Endothelial cell of umbilical vein (primary cell): Measurements from ENCODE around the gene ATR. TPM values are rescaled to one million over a fixed set of nuclear protein-coding genes. Genes with fewer than 3 reads are reported as not detected.

ENCODE experiments used
- BruUV-seq: library from RNA; stranded (reverse); fragments of 400-500 nt; replicated peaks from 2 replicates; lab custom pipeline; 2021; lab: Mats Ljungman, UMichigan
- CTCF ChIA-PET: fragments of 300-600, 350-600 bp; sonication (Branson Sonifier 250); formaldehyde crosslinking; loops from one replicate; lab custom pipeline; 2021; ENCODE audit warnings: antibody characterized with exemption, inconsistent platforms; lab: Charles Lee
- POLR2A ChIA-PET: fragments of 300-600, 350-600 bp; sonication (Branson Sonifier 250); formaldehyde crosslinking; loops from one replicate; lab custom pipeline; 2021; ENCODE audit warnings: antibody characterized with exemption, inconsistent platforms; lab: Charles Lee
- DNase-seq: peaks from one replicate; pipeline ENCODE4 v3.0.0-alpha.2; 2011; ENCODE audit warnings: low read depth, low spot score
- FAIRE-seq: peaks from 2 replicates; lab custom pipeline; 2011; peaks lifted over from hg19 to GRCh38; lab: Jason Lieb, UNC
- H2AFZ ChIP-seq: 2 replicates; pipeline ENCODE4 v1.6.0; 2012; ENCODE audit warnings: low read depth, low read length, control low read depth, inconsistent platforms
- H3K27ac ChIP-seq: 2 replicates; pipeline ENCODE4 v1.5.1; 2011; ENCODE audit warnings: low read depth, mild to moderate bottlenecking, control low read depth, low read length, moderate library complexity; ENCODE audit not compliant: insufficient read depth
- H3K27me3 ChIP-seq, 2 experiments: 2 replicates each; pipeline versions ENCODE4 v1.6.0 to v1.6.1; 2011; ENCODE audit warnings: low read length in 2 of 2, mixed read lengths in 1 of 2; ENCODE audit not compliant: control insufficient read depth in 2 of 2, insufficient read depth in 2 of 2
- H3K36me3 ChIP-seq, 2 experiments: 2 replicates in 1 of 2; 3 replicates in 1 of 2; pipeline ENCODE4 v1.5.1; 2011; ENCODE audit warnings: low read length in 2 of 2, mild to moderate bottlenecking in 1 of 2, moderate library complexity in 1 of 2; ENCODE audit not compliant: control insufficient read depth in 2 of 2, insufficient read depth in 2 of 2; ENCODE audit errors: extremely low read depth in 1 of 2
- H3K4me1 ChIP-seq: 3 replicates; pipeline ENCODE4 v1.5.1; 2011; ENCODE audit warnings: mild to moderate bottlenecking, low read length; ENCODE audit not compliant: control insufficient read depth, insufficient read depth; ENCODE audit errors: extremely low read depth
- H3K4me2 ChIP-seq: 2 replicates; pipeline ENCODE4 v1.6.1; 2011; ENCODE audit warnings: low read length, control low read depth, mixed read lengths; ENCODE audit not compliant: insufficient read depth
- H3K4me3 ChIP-seq, 3 experiments: fragments of 200-600 bp in 1 of 3; sonication (generic), shearing (Covaris generic) in 1 of 3; replicated peaks in 1 of 3; 2 replicates each; pipeline ENCODE4 v1.5.1; 2011 to 2016; ENCODE audit warnings: control low read depth in 3 of 3, low read length in 3 of 3, mild to moderate bottlenecking in 2 of 3, inconsistent platforms in 1 of 3, low read depth in 1 of 3, moderate library complexity in 1 of 3; ENCODE audit not compliant: insufficient read depth in 1 of 3
- H3K79me2 ChIP-seq: 2 replicates; pipeline ENCODE4 v1.6.0; 2012; ENCODE audit warnings: low read length, inconsistent platforms; ENCODE audit not compliant: control insufficient read depth, insufficient read depth
- H3K9ac ChIP-seq: replicated peaks from 2 replicates; pipeline ENCODE3; 2011; ENCODE audit warnings: low read length, control low read depth; ENCODE audit not compliant: insufficient read depth; ENCODE audit errors: extremely low read depth
- H3K9me1 ChIP-seq: replicated peaks from 3 replicates; pipeline ENCODE4 v1.6.0; 2011; ENCODE audit warnings: mild to moderate bottlenecking, low read length; ENCODE audit not compliant: control insufficient read depth, insufficient read depth; ENCODE audit errors: extremely low read depth
- H3K9me3 ChIP-seq: replicated peaks from 2 replicates; pipeline ENCODE4 v1.5.1; 2012; ENCODE audit warnings: low read length, inconsistent platforms; ENCODE audit not compliant: control insufficient read depth, insufficient read depth
- H4K20me1 ChIP-seq: replicated peaks from 2 replicates; pipeline ENCODE3; 2011; ENCODE audit warnings: mild to moderate bottlenecking, low read length; ENCODE audit not compliant: control insufficient read depth, insufficient read depth; ENCODE audit errors: extremely low read depth
- EZH2 ChIP-seq: IDR thresholded peaks from 2 replicates; pipeline ENCODE4 v1.6.1; 2012; ENCODE audit warnings: borderline replicate concordance, low read depth, mild to moderate bottlenecking, moderate library complexity, low read length, inconsistent platforms; ENCODE audit not compliant: severe bottlenecking
- FOS ChIP-seq: IDR thresholded peaks from 2 replicates; pipeline ENCODE4 v1.6.1; 2011; ENCODE audit warnings: mild to moderate bottlenecking, low read length, moderate library complexity, borderline replicate concordance; ENCODE audit not compliant: insufficient read depth
- GATA2 ChIP-seq: IDR thresholded peaks from 2 replicates; pipeline ENCODE4 v1.7.0; 2011; ENCODE audit warnings: low read depth, mild to moderate bottlenecking, moderate library complexity, mixed read lengths, low read length; ENCODE audit not compliant: insufficient read length, insufficient read depth
- JUN ChIP-seq: IDR thresholded peaks from 2 replicates; pipeline ENCODE4 v1.6.1; 2011; ENCODE audit warnings: borderline replicate concordance, low read depth; ENCODE audit not compliant: insufficient read length, insufficient read depth
- MYC ChIP-seq: IDR thresholded peaks from one replicate; pipeline ENCODE4 v1.6.1; 2011; ENCODE audit warnings: mild to moderate bottlenecking, low read depth, low read length
- POLR2A ChIP-seq: IDR thresholded peaks from 2 replicates; pipeline ENCODE4 v1.6.1; 2012; ENCODE audit warnings: low read depth, mild to moderate bottlenecking, control low read depth, low read length
- POLR2AphosphoS5 ChIP-seq: IDR thresholded peaks from 2 replicates; pipeline ENCODE4 v1.6.1; 2012; ENCODE audit warnings: low read depth, mild to moderate bottlenecking, control low read depth, low read length, moderate library complexity; ENCODE audit not compliant: insufficient read depth
- dilution Hi-C: fragments of 300-500 bp; cut with MboI; formaldehyde crosslinking; loops from one replicate; pipeline ENCODE4 v1.15.0; 2019; ENCODE audit warnings: low sequenced_read_pairs; ENCODE audit not compliant: extremely low pct_ligation_motif_present
- intact Hi-C: fragments of 100-400 bp; cut with micrococcal nuclease; formaldehyde crosslinking; loops from one replicate; pipeline ENCODE4 v1.10.0; 2022
- polyA plus RNA-seq, 4 experiments: library from polyadenylated mRNA; depleted of rRNA in 3 of 4; stranded (reverse) in 3 of 4; unstranded in 1 of 4; fragments of >200 nt; gene quantifications; 2 replicates each; pipeline versions ENCODE4 v1.2.1 to v1.2.3, GENCODE V29; 2011 to 2012; ENCODE audit warnings: missing spikeins in 1 of 4
- total RNA-seq: library from RNA; stranded (reverse); gene quantifications from 2 replicates; pipeline ENCODE4 v1.2.3, GENCODE V29; 2021
- TF ChIP-seq, protein P1 (sequence below), 2 donors: IDR thresholded peaks; 1 replicate in 1 of 2; 2 replicates in 1 of 2; pipeline ENCODE4 v1.5.1; 2011; ENCODE audit warnings: low read length in 2 of 2, mild to moderate bottlenecking in 2 of 2, moderate library complexity in 2 of 2, control low read depth in 1 of 2, inconsistent platforms in 1 of 2, low read depth in 1 of 2; ENCODE audit not compliant: insufficient read depth in 1 of 2; ENCODE audit errors: extremely low read depth in 1 of 2
- TF ChIP-seq, protein P2 (sequence below): IDR thresholded peaks from 2 replicates; pipeline ENCODE4 v1.6.1; 2011; ENCODE audit not compliant: insufficient read depth, insufficient read length

Gene ATR
- total and polyA plus RNA-seq, 2 donors (not counting 3 experiments of a cell fraction or from before 2014, with no cell fraction given), result 6.3 to 23.6 TPM

GRCh38 chr3:142470826-142471225, 107.7 kb downstream of the ATR start:
- Histone ChIP-seq H3K9ac (no peak overlapping the region), H3K27me3 (no peaks in the 10 kb centered on the region), H3K79me2 (no peaks in the 10 kb centered on the region), H3K9me1 (no peaks in the 10 kb centered on the region), H3K27ac (no peak overlapping the region), H3K9me3 (no peaks in the 10 kb centered on the region), H3K4me3 (no peak overlapping the region), H3K4me1 (no peaks in the 10 kb centered on the region), H3K4me2 (no peak overlapping the region), H4K20me1 (no peaks in the 10 kb centered on the region), H2AFZ (no peak overlapping the region), H3K36me3 (no peaks in the 10 kb centered on the region)
- POLR2A ChIA-PET, result no interaction called here
- dilution Hi-C loops, result no loop called here
- DNase-seq (no peak), FAIRE-seq (no peak)
- intact Hi-C loops, result no loop called here
- CTCF ChIA-PET, result no interaction called here
- BruUV-seq, result no TSS peak
- TF ChIP-seq JUN (no peak), MYC (no peak)
- TF ChIP-seq, protein P1, sequence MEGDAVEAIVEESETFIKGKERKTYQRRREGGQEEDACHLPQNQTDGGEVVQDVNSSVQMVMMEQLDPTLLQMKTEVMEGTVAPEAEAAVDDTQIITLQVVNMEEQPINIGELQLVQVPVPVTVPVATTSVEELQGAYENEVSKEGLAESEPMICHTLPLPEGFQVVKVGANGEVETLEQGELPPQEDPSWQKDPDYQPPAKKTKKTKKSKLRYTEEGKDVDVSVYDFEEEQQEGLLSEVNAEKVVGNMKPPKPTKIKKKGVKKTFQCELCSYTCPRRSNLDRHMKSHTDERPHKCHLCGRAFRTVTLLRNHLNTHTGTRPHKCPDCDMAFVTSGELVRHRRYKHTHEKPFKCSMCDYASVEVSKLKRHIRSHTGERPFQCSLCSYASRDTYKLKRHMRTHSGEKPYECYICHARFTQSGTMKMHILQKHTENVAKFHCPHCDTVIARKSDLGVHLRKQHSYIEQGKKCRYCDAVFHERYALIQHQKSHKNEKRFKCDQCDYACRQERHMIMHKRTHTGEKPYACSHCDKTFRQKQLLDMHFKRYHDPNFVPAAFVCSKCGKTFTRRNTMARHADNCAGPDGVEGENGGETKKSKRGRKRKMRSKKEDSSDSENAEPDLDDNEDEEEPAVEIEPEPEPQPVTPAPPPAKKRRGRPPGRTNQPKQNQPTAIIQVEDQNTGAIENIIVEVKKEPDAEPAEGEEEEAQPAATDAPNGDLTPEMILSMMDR (IDR thresholded peaks at IDR 0.05; ENCODE audit: extremely low read depth in 1 of 2, insufficient read depth in 1 of 2, low read depth in 1 of 2, low read length in 2 of 2), result no peak

DNA sequence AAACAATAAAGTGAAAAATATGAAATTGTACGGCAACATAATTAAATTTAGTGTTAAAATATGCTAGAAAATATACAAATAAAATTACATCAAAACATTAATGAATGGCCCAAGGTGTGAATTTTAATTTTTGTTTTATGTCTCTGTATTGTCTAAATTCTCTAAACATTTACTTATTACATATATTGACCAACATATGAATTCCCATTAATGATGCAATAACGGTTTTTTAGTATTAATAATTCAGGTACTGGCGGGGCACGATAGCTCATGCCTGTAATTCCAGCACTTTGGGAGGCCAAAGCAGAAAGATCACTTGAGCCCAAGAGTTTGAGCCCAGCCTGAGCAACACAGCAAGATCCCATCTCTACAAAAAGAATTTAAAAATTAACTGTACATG, 110.1 kb downstream of the ATR start:
- Histone ChIP-seq H3K36me3 (no peaks in the 10 kb centered on the region), H3K9me1 (no peaks in the 10 kb centered on the region)

More for the DNA sequence above, 110.1 kb downstream of the ATR start:
- no peaks in the 10 kb centered on the region for H4K20me1 ChIP-seq
- dilution Hi-C loops, result no loop called here
- H3K27me3 ChIP-seq, result no peaks in the 10 kb centered on the region
- no peak overlapping the region for H3K4me3 ChIP-seq
- H3K4me1 ChIP-seq, result no peaks in the 10 kb centered on the region
- DNase-seq, result no peak
- no peaks in the 10 kb centered on the region for H3K79me2 ChIP-seq
- CTCF ChIA-PET, result interaction anchor here (1.3 kb wide), 1 partner anchor 18 kb away, joined by 3 read pairs; no protein-coding TSS in a partner anchor
- no peaks in the 10 kb centered on the region for H3K9me3 ChIP-seq
- no peak overlapping the region for H3K27ac ChIP-seq
- TF ChIP-seq FOS, result no peak
- no peak for TF ChIP-seq GATA2
- TF ChIP-seq POLR2A, result no peak
- TF ChIP-seq, protein P2, sequence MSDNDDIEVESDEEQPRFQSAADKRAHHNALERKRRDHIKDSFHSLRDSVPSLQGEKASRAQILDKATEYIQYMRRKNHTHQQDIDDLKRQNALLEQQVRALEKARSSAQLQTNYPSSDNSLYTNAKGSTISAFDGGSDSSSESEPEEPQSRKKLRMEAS, result no peak
- TF ChIP-seq EZH2, result no peak
- no peak for TF ChIP-seq MYC
- TF ChIP-seq JUN, result no peak
- no peak for TF ChIP-seq POLR2AphosphoS5
- TF ChIP-seq, protein P1 (IDR thresholded peaks at IDR 0.05; ENCODE audit: extremely low read depth in 1 of 2, insufficient read depth in 1 of 2, low read depth in 1 of 2, low read length in 2 of 2), result no peak
- no peak for FAIRE-seq
- no TSS peak for BruUV-seq
- no peak overlapping the region for H3K9ac ChIP-seq
- H2AFZ ChIP-seq, result no peak overlapping the region
- intact Hi-C loops, result no loop called here
- no peak overlapping the region for H3K4me2 ChIP-seq
- POLR2A ChIA-PET, result no interaction called here
